GM19438 (cell line): ENCODE results near the gene LGALS13.

Source experiments
- ATAC-seq: cut with Tn5 transposase; IDR thresholded peaks from one replicate; pipeline ENCODE4 v1.9.1; 2021; ENCODE audit warnings: low read depth; ENCODE audit not compliant: unreplicated experiment

The LGALS13 gene, protein sequence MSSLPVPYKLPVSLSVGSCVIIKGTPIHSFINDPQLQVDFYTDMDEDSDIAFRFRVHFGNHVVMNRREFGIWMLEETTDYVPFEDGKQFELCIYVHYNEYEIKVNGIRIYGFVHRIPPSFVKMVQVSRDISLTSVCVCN

DNA sequence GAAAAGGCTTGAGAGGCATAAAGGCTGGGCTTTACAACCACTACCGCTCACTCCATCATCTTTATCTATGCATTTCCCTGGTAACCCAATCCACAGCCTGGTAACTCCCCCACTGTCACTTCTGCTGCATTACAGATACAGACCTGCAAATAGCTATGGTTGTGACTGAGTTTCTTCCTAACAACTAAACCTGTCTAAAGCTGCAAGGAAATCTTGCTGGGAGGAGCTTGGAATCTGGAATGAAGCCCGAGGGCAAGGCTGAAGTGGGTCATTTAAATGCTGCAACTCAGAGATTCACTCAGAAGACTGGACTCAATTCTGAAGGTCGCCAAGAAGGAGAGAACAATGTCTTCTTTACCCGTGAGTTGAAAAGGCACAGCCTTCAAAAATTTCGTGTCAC, at the start of gene LGALS13:
Gene LGALS13, plus strand, starts transcription at position 301 of the 400 bp plus-strand sequence. Its CDS starts 45 bp downstream, at position 346.
- no peak for ATAC-seq

DNA sequence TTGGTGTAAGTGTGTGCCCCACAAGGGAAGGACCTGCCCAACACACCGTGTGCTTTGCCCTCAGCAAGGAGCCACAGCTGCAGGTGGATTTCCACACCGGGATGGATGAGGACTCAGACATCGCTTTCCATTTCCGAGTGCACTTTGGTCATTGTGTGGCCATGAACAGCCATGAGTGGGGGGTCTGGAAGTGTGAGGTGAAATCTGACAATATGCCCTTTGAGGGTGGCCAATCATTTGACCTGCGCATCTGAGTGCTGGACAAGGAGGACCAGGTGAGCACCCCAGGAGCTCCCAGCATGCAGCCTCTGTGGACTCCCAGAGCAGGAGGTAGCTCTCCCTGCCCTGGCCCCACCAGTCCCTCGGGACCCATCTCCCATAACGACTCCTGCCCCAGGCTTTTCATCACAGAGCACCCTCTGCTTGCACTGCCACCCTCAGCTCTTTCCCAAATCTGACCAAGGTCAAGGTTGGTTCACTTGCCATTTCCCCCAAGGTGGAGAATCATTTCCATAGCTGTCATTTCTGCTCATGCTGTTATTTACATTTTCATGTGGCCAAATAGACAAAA, 49.2 kb upstream of the LGALS13 start:
- no peak for ATAC-seq

DNA sequence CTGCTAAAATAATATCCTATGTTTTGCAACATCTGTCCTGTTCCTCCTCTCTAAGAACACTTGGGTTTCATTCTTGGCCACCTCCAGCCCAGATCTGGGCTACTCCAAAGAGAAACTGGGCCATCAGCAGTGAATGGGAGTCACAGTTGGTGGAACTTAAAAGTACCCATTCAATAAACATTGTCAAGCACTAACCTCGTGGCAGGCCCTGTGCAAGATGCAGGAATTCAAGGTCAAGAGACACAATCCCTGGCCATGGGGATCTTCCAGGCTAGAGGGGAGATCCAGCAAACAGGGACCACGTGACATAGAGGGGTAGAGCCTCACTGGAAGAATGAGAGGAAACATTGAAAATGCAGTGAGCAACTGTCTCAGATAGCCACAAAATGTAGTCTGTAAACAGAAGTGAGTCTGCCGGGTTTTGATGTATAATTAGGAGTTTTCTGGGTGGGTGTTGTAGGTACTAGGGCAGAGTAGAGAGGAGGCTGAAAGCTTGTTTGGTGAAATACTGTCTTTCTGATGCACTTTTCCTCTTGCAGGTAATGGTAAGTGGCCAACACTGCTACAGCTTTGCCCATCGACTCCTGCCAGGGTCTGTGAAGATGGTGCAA, 47.5 kb upstream of the LGALS13 start:
- no peak for ATAC-seq

DNA sequence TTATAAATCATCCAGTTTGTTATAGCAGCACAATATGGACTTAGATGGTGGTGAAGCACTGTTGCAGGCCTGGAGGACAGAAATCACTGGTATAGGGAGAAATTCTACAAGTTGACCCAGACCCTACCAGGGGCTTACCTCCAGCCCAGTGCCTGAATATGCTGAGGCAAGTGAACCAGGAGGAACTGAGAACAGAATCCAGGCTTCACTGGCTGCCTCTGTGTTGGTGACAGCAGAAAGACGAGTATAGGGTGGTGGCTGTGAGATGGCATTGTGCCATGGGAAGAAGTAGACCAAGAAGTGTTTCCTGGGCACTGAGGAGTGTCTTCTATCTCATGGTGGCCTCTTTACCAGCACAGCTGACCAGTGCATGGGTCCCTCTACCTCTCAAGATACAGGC, 46.4 kb upstream of the LGALS13 start:
- ATAC-seq: no peak

DNA sequence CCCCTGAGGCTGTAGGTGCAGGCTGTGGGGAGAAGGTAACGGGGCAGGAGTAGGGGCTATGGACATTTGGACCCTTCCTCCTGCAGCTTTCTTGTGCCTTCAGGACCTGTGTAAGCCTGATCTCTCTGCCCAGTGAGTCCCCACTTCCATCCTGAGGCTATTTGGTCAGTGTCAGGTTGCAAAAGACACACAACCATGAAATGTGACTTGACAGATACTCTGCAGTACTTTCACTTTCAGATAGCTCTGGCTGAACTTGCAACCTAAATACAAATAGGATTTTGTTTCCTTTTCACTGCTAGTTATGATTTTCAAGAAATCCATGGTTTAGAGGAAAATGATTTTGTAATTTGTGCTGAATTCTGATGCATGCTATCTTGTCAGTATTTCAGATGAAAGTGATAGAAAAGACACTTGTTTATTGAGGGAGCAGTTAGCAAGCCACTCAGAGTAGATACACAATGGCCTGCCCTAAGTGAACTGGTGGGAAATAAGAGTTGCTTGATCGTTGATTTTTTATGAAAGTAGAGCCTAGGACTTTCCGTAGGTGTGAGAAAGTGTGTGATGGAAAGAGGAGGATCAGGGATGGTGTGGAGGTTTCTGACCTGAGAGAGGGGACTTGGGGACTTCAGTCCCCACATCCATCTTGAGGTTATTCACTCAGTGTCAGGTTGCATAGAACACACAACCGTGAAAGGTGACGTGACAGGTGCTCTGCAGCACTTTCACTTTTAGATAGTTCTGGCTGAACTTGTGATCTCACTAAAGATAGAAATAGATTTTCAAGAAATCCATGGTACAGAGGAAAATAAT, 44.3 kb upstream of the LGALS13 start:
- ATAC-seq: no peak

DNA sequence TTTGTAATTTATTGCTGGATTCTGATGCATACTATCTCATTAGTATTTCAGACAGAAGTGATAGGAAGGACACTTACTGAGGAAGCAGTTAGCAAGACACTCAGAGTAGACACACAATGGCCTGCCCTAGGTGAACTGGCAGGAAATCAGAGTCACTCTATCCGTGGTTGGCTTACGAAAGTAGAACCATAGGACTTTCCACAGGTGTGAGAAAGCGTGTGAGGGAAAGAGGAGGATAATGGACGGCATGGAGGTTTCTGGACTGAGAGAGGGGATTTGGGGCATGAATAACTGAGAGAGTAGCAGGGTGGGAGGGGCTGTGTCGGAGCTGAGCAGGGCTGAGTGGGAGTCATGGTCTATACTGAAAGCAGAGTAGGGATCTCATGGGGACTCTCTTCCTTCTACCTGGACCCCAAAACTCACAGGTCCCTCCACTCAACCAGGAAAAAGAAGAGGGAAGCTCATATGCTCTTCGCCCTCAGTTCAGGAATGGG, 43.7 kb upstream of the LGALS13 start:
- no peak for ATAC-seq

DNA sequence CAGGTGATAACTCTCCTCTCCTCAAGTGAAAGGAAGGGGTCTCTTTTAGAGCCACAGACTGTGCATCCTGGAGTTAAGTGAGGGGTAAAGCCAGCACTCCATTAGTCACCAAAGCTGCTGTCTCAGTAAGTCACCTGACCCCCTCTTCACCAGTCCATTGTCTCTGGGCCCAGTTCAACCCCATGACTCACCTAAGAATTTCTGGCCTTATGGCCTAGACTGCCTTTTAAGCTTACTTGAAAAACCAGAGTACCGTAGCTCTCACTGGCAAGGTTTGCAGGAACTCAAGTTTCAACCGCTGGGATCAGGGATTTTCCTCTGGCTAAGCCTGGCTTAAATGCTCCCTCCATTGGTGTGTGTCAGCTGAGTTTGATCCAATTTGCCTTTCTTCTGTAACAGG, 38.9 kb upstream of the LGALS13 start:
- no peak for ATAC-seq

DNA sequence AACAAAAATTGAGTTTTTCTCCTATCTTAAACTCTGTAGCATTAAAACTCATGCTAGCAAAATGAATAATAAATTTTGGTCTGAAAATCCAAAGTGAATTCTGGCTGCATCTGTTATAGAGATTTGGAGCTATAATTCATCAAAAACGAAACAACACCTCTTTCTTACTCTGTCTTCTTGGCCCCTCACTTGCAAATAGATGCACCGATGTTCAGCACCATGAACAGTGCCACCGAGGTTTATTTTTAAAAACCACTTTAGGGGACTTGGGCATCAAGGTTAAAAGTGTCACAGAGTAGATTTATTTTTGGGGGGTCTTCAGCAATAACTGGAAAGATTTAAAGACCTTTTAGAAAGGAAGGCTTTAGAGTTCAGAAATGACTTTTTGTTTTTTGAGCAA, 36.3 kb upstream of the LGALS13 start:
- no peak for ATAC-seq

DNA sequence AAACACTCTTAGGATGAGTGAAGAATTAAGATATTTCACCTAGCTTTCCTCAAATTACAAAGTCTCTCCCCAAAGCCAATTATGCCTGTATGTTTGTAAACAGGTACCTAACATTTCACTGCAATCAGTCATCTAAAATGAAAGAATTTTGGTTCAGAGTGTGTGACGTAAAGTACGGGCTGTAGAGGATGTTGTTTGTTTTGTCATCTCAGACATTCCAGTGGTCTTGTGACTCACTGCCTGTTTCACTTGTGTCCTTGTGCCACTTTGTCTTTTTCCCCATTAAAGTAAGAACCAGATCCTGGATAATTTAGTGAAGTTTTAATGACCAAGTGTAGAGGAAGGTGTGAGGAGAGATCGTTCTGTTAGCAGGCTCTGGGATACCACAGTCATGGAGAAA, 33.7 kb upstream of the LGALS13 start:
- no peak for ATAC-seq

DNA sequence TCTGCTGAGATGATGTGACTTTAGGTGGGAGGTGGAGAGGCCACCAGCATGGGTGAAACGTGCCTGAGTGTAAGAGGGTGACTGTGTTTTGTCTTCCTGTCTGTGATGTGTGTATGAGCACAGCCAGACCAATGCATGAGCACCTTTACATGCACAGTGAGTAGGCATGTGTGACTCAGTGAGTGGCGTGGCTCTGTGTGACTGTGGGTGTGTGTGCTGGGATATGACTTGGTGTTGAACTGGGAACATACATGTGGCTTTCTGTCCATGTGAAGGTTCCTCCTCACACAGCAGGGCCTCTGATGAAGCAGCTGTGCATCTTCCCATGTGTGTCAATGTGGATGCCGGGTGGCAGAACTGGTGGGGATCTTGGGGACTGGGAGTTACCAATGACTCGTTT, 19.9 kb upstream of the LGALS13 start:
- no peak for ATAC-seq

DNA sequence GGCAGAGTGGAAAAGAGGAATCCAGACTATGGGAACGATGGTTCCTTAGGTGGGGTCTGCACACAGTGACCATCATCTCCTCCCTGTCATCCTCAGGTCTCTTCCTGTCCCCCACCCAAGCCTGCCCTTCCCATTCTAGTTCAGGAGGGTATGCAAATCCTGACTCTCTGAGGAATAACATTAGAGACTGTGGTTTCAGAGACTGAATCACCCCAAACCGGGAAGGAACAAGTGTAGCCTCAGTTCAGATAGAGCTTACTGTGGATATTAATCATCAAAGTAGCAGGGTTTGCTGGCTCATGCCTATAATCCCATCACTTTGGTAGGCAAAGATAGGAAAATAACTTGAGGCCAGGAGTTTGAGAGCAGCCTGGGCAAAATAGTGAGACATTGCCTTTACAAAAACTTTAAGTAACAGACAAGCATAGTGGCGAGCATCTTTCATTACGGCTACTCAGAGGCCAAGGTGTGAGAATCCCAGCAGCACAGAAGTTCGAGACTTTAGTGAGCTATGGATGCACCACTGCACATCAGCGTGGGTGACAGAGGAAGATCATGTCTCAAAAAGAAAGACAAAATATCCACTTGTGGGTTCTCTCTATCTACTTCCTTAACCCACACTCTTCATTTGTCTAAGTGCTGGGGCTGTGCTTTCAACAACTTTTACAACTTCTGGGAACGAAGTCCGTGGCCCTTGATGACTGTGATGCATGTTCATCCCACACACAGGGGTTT, 19.3 kb upstream of the LGALS13 start:
- ATAC-seq: no peak

DNA sequence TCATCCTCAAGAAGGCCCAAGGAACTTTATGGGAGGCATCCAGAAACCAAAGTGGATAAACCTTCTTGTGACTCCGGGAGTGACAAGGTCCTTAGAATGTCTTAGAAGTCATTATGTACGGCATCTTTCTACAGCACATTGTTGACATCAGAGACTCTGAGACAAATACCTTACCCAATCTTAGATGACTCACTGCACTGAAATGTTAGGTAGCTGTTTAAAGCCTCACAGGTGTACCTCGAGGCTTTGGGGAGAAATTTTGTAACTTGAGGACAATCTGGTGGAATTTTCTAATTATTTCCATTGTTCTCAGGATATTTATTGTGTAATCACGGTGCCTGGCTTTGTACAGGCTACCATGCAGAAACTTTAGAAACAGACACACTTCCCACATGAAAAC, 14.8 kb upstream of the LGALS13 start:
- ATAC-seq: no peak

DNA sequence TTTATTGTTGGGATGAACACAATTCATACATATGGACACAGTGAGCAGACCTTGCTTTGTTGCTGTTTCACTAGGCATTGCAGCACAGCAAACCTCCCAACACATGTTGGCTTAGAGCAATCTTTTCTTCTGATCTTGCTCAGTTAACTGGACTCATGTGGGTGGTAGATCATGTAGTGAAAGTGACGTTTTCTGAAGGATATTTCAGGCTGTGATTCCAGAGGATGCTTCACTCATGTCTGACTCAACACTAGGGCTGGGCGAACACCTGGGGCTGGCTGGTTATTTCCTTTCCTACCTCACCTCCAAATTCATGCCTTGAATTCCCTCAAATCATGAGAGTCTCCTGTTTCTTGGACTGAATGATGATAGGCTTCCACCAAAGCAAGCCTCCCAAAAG, 14.3 kb upstream of the LGALS13 start:
- no peak for ATAC-seq

DNA sequence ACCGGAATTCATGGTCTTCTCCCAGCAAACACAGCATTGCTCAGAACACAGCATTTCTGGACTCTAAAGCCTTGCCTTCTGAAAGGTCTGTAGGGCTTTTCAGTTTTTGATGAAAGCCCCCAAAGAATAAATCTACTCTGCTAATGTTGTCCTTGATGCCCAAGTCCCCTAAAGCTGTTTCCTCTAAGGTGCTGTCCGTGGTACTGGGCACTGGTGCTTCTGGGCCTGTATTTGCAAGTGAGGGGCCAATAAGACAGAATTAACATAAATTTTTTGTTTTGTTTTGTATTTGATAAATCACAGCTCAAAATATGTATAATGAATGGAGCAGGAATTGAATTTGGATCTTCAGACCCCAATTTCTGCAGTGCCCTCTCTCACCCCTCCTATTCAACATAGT, 12.1 kb upstream of the LGALS13 start:
- no peak for ATAC-seq

DNA sequence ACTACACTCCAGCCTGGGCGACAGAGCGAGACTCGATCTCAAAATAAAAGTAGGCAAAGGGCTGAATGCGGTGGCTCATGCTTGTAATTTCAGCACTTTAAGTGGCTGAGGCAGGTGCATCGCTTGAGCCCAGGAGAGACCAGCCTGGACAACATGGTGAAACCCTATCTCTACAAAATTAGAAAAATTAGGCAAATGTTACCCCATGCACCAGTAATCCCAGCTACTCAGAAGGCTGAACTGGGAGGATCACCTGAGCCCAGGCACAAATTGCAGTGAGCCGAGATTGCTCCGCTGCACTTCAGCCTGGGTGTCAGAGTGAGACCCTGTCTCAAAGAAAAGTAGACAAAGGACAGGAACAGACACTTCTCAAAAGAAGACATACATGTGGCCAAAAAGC, 9.9 kb upstream of the LGALS13 start:
- ATAC-seq: no peak

DNA sequence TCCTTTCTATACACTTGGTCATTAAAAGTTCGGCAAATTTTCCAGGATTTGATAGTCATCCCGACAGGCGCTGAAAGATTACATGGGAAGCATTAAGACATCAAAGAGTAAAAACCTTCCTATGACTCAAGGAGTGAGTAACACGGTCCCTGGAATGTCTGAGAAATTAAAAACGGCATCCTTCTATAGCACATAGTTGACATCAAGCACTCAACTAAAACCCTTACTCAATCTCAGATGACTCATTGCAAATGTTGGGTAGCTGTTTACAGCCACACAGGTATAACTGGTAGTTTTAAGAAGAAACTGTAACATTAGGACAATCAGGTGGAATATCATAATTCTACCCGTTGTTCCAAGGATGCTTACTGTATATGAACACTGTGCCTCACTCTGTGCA, 6.4 kb upstream of the LGALS13 start:
- no peak for ATAC-seq

DNA sequence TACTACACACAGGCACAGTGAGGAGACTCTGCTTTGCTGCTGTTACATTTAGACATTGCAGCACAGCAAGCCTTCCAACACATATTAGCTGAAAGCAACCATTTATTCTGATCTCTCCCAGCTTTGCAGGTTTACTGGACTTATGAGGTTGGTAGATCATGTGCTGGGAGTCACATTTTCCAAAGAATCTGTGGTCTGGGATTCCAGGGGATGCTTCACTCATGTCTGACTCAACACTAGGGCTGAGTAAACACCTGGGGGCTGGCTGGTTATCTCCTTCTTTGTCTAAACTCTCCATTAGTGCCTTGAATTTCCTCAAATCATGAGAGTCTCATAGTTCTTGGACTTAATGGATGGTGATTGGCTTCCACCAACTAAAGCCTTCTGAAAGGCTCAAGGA, 5.4 kb upstream of the LGALS13 start:
- ATAC-seq: no peak

DNA sequence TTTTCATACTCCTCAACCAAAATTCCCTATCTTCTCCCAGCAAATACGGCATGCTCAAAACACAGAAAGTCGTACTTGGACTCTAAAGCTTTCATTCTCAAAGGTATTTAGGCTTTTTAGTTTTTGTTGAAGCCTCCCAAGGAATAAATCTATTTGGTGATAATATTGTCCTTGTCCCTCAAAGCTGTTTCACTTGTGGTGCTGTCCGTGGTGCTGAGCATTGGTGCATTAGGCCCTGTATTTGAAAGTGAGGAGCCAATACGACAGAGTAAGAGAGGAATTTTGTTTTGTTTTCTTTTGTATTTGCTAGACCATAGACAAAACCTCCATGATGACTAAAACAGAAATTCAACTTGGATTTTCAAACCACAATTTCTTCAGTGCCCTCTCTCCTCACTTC, 3.2 kb upstream of the LGALS13 start:
- no peak for ATAC-seq

DNA sequence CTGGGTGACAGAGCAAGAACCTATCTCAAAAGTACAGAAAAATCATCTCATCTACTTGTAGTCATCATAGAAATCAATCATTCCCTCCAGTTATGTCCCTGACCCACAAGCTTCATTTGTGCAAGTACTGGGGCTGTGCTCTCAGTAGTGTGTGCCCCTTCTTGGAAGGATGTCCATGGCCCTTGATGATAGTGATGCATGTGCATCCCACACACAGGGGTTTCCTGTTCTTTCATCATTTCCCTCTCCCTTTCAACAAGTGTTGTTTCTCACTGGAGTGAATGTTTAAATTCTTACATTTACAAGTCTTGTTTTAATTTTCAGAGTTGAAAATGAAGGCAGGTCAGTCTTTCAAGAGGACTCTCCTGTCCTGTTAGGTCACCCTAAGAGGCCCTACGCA, 1.5 kb downstream of the LGALS13 start:
- ATAC-seq: no peak

DNA sequence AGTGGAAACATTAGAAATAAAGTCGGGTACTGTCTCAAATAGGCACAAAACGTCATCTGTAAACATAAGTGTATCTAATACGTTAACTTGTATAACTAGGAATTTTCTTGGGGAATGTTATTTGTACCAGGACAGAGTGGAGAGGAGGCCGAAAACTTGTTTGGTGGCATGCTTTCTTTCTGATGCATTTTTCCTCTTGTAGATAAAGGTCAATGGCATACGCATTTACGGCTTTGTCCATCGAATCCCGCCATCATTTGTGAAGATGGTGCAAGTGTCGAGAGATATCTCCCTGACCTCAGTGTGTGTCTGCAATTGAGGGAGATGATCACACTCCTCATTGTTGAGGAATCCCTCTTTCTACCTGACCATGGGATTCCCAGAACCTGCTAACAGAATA, 4.7 kb downstream of the LGALS13 start:
- ATAC-seq: no peak

DNA sequence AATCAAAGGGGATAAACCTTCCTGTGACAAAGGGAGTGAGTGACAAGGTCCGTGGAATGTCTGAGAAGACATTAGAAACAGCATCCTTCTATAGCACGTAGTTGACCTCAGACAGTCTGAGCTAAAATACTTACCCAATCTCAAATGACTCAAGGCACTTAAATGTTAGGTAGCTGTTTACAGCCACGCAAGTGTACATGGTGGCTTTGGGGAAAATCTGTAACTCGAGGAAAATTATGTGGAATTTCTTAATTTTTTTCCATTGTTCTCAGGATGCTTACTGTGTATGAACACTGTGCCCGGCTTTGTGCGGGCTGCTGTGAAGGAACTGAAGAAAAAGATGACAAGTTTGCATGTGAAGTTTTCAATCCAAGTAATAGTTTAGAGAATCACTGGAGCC, 5.2 kb downstream of the LGALS13 start:
- ATAC-seq: no peak
